NCI-H2196 (cell line): ENCODE data around the gene RNF212.

ENCODE experiments used
- DNase-seq: peaks from one replicate; lab custom pipeline; 2025; ENCODE audit not compliant: unreplicated experiment; lab: John Stamatoyannopoulos, UW

The RNF212 gene

GRCh38 chr4:1115528-1116293 is 2.3 kb upstream of the RNF212 start:
- peak; percentile 33 for DNase-seq

GRCh38 chr4:1112821-1113182 is 562 bp downstream of the RNF212 start:
- no peak for DNase-seq

DNA sequence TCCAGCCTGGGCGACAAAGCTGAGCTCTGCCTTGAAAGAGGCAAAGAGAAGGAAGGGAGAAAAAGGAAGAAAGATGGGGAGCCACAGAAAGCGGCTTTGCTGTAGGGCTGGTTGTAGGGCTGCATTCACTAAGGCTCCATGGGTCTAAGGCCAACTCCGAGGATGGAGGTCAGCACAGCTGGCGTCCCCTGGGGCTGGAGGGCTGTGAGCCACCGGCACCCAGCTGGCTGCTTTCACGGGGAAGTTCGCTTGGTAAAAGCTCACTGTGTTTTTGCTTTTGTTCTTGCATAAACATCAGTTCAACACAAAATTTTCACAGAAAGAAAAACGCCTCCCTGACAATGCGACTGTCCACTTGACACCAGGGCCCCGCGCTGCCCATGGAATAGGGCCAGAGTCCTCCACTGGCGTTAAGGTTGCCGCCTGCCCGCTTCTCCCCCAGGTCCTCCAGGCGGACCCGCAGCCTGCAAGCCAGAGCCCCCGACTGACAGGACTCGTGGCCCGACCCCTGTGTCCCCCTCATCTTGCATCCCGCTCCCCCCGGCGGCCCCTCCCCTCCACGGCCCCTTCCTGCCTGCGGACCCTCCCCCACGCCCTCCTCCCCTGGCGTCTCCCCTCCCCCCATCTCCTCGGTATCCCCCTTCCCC is 1.1 kb downstream of the RNF212 start:
- DNase-seq = no peak

GRCh38 chr4:1111259-1111809 is 2.0 kb downstream of the RNF212 start:
- DNase-seq = no peak

GRCh38 chr4:1109898-1110506 is 3.4 kb downstream of the RNF212 start:
- DNase-seq = no peak

DNA sequence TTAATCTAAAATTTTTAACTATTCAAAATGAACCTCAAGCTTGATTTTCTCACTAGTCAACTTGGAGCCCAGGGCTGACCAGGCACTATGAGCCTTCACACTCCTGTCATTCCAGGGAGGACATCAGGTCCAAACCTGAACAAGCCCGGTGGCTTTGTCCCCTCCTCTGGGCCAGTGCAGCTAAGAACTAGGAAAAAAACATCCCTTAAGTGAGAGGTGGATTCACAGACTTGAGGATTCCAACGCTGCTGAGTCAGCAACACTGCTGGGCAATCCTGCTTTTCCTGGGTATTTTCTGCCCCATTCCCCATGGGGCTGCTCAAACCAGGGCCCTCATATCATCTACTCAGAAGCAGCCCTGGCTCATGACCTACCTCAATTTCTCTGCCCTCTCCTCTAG is 4.0 kb downstream of the RNF212 start:
- no peak for DNase-seq

DNA sequence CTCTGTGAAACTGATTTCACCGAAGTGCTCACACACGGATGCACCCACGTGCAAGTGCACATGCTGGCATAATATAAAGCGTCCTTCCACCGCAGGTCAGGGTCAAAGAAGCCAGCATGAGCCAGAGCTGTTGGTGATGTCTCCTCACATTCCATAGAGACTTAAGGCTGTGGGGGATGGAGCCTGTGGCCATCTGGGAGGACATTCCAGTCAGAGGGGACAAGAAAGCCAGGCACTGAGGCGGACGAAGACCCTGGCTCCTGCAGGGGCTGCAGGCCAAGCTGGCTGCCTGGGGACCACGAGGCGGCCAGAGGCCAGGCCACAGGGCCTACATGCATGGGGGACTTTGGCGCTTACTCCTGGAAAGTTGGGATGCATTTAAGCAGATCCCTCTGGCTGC is 7.7 kb downstream of the RNF212 start:
- DNase-seq = no peak

- no peak for DNase-seq
Observed at GRCh38 chr4:1105067-1105466, 8.3 kb downstream of the RNF212 start.

DNA sequence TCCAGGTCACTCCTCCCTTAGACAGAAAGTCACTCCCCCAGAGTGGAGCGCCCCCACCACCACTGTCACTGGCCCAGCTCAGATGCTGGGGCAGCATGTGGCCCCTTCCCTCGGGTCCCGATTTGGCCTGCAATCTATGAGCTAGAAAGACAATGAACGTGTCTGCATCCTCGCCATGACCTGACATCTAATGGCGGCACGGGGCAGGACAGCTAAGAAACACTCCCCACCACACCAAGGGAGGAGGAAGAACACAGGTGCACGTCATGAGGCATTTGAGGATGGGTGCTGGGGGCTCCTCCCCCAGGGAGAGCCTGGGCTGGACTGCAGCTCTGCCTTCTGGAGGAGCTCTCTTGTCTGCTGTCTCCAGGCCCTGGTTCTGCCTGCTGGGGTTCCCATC is 8.7 kb downstream of the RNF212 start:
- no peak for DNase-seq

DNA sequence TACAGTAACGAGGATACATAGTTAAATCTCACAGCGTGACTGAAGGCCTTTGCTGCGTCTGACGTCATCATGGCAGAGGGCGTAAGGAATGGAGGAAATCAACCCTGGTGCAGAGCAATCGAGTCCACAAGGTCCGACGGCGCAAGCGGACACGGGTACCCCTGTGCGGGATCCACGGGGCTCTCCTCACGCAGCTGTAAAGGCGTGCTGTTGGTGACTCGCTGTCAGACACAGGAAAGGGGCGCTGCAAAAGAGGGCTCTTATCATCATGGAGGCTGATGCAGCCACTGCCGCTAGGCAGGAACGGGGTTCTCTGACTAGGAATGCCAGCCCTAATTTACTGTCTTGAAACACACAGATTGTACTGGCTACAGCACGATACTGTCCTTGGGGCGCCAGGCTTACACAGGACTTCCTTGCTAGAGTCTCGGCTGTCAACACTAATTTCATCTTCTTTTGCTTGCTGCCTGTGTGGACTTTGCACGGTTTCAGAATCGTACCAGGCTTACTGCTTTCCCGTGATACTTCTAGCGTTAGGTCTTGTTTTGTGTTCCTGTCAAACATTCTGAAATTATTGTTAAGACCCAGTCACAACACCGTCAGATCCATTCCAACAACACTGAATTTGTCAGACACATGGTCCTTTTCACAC is 13.6 kb downstream of the RNF212 start:
- no peak for DNase-seq

DNA sequence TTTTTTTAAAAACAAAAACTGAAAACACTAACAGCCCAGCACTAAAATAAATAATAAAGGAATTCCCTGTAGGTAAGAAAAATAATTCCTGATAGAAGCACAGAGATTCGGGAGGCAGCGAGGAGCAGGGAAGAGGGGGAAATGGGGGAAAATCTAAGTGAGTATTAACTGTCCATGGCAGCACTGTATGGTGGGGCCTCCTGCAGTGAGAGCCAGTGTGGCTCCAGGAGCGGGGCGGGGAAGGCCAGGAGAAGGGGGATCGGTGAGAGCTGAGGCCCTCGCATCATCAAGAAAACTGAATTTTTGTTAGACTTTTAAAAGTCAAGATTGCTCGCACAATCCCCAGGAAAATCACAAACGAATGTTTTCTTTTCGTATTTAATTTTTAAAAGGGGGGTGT is 14.1 kb downstream of the RNF212 start:
- DNase-seq = no peak

DNA sequence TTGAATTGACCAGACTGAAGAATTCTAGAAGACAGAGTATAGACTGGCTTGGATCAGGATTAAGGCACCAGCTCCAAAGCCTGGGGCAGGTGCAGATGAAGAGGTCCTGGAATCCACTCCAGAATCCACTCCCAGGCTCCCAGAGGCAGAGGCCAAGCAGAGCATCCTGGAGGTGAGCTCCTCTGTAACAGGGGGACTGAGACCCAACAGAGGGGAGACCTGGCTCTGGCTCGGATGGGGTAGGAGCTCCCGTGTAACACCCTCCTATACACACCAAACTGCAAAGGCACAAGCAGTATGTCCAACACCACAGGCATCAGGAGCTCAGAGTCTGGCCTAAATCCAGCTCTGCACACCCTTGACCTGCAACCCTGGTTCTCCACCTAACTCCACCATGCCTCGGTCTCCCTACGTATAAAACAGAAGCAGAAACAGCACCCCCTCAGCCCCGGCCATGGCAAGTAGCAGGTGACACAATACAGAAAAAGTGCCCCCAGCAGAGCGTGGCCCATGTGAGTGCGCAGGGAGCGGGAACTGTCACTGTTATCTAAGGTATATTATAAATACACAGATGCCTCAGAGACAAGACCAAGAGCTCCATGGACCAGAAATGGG is 14.9 kb downstream of the RNF212 start:
- no peak for DNase-seq

GRCh38 chr4:1097553-1097952 is 15.8 kb downstream of the RNF212 start:
- no peak for DNase-seq

GRCh38 chr4:1096841-1097240 is 16.5 kb downstream of the RNF212 start:
- DNase-seq = no peak

DNA sequence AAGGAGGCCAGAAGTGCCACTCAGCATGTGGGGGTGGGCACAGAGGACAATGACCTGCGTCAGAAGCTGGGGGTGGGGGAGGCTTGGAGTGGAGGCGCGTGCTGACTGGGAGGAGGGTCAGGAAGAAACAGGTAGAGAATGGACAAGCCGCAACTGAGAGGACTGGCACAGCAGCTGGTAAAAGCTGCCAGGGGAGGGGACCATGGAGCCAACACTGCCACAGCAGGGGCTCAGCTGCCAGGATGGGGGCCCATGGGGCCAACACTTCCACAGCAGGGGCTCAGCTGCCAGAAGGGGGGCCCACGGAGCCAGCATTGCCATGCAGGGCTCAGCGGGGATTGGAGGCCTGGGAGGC is 19.1 kb downstream of the RNF212 start:
- DNase-seq = no peak

GRCh38 chr4:1093391-1094335 is 19.7 kb downstream of the RNF212 start:
- no peak for DNase-seq

DNA sequence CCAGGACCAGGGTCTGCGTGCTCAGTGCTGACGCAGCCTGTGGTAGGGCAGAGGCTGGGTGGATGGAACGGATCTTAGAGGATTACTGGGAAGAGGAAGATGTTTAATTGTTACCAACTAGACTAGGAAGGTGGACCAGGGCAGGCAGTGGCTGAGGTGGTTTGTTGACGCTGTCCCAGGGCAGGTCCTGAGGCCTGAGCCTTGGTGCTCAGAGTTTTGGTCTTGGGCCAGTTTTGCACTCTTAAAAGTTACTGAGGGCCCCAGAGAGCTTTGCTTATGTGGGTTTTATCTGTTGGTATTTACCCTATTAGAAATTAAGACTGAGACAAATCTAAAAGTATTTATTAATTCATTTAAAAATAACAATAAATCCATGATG is 20.4 kb downstream of the RNF212 start:
- DNase-seq = no peak

- no peak for DNase-seq
Observed at GRCh38 chr4:1092026-1092982, 21.1 kb downstream of the RNF212 start.

- no peak for DNase-seq
Observed at GRCh38 chr4:1091561-1091995, 21.8 kb downstream of the RNF212 start.
